KMS-11 (cell line): ENCODE results near the gene TMEM204.

Experiments used
- H2AFZ ChIP-seq: fragments of 200-600 bp; sonication (generic); 2 replicates; pipeline ENCODE4 v1.6.1; 2016; ENCODE audit warnings: antibody characterized with exemption, mixed run types, low read depth
- H3K27ac ChIP-seq: fragments of 200-600 bp; sonication (generic); 2 replicates; pipeline ENCODE4 v1.6.1; 2016; ENCODE audit warnings: mild to moderate bottlenecking, mixed run types
- H3K27me3 ChIP-seq: fragments of 200-600 bp; sonication (generic); 2 replicates; pipeline ENCODE4 v1.6.1; 2017; ENCODE audit warnings: mild to moderate bottlenecking, low read depth, mixed run types, moderate library complexity; ENCODE audit not compliant: insufficient read depth
- H3K36me3 ChIP-seq: fragments of 200-600 bp; sonication (generic); 2 replicates; pipeline ENCODE4 v1.6.1; 2017; ENCODE audit warnings: mild to moderate bottlenecking, mixed run types; ENCODE audit not compliant: insufficient read depth
- H3K4me1 ChIP-seq: fragments of 200-600 bp; sonication (generic); 2 replicates; pipeline ENCODE4 v1.6.1; 2016; ENCODE audit warnings: mild to moderate bottlenecking, low read depth, mixed run types; ENCODE audit not compliant: poor library complexity, severe bottlenecking
- H3K4me2 ChIP-seq: fragments of 200-600 bp; sonication (generic); 2 replicates; pipeline ENCODE4 v1.7.0; 2016; ENCODE audit warnings: mild to moderate bottlenecking, mixed run types
- H3K4me3 ChIP-seq: fragments of 200-600 bp; sonication (generic); IDR thresholded peaks from 2 replicates; pipeline ENCODE4 v1.6.1; 2017; ENCODE audit warnings: low read depth, low read length, mixed read lengths; ENCODE audit not compliant: insufficient read depth
- H3K79me2 ChIP-seq: fragments of 200-600 bp; sonication (generic); 2 replicates; pipeline ENCODE4 v1.6.1; 2016; ENCODE audit warnings: low read depth, mixed run types; ENCODE audit not compliant: insufficient read depth
- H3K9ac ChIP-seq: fragments of 200-600 bp; sonication (generic); 2 replicates; pipeline ENCODE4 v1.6.1; 2016; ENCODE audit warnings: mild to moderate bottlenecking, mixed run types
- H4K20me1 ChIP-seq: fragments of 200-600 bp; sonication (generic); 2 replicates; pipeline ENCODE4 v1.6.1; 2016; ENCODE audit warnings: mild to moderate bottlenecking, mixed run types; ENCODE audit not compliant: insufficient read depth
- CTCF ChIP-seq: fragments of 200-600 bp; sonication (generic); conservative IDR thresholded peaks from 2 replicates; pipeline ENCODE4 v1.6.1; 2017; ENCODE audit warnings: low read depth, mild to moderate bottlenecking, antibody characterized with exemption, low read length, moderate library complexity, mixed read lengths

TMEM204 gene

GRCh38 chr16:1579214-1579613 lies 45.7 kb downstream of the TMEM204 start:
- Histone ChIP-seq H3K36me3 (no peaks in the 10 kb centered on the region), H3K4me2 (no peak overlapping the region), H4K20me1 (no peaks in the 10 kb centered on the region), H3K27me3 (no peaks in the 10 kb centered on the region), H3K4me1 (no peaks in the 10 kb centered on the region), H2AFZ (no peak overlapping the region), H3K79me2 (no peaks in the 10 kb centered on the region), H3K27ac (no peak overlapping the region), H3K4me3 (no peak overlapping the region), H3K9ac (no peak overlapping the region)
- TF ChIP-seq CTCF: no peak

GRCh38 chr16:1580256-1580655 lies 46.8 kb downstream of the TMEM204 start:
- Histone ChIP-seq H3K4me3 (no peak overlapping the region), H4K20me1 (no peaks in the 10 kb centered on the region), H2AFZ (no peak overlapping the region), H3K79me2 (no peaks in the 10 kb centered on the region), H3K4me1 (no peaks in the 10 kb centered on the region), H3K4me2 (no peak overlapping the region), H3K27ac (no peak overlapping the region), H3K36me3 (no peaks in the 10 kb centered on the region), H3K9ac (no peak overlapping the region), H3K27me3 (no peaks in the 10 kb centered on the region)
- TF ChIP-seq CTCF: no peak

GRCh38 chr16:1580956-1581355 lies 47.5 kb downstream of the TMEM204 start:
- Histone ChIP-seq H3K9ac (no peak overlapping the region), H3K4me2 (no peak overlapping the region), H3K4me3 (no peak overlapping the region), H3K4me1 (no peaks in the 10 kb centered on the region), H3K79me2 (no peaks in the 10 kb centered on the region), H3K27me3 (no peaks in the 10 kb centered on the region), H3K36me3 (no peaks in the 10 kb centered on the region), H3K27ac (no peak overlapping the region), H2AFZ (no peak overlapping the region), H4K20me1 (no peaks in the 10 kb centered on the region)
- no peak for TF ChIP-seq CTCF

- H3K27me3 ChIP-seq: no peaks in the 10 kb centered on the region
- H3K36me3 ChIP-seq: no peaks in the 10 kb centered on the region
- H3K4me2 ChIP-seq: no peak overlapping the region
- no peak overlapping the region for H3K27ac ChIP-seq
- no peak overlapping the region for H3K9ac ChIP-seq
- H3K4me1 ChIP-seq: no peaks in the 10 kb centered on the region
- H2AFZ ChIP-seq: no peak overlapping the region
- no peaks in the 10 kb centered on the region for H4K20me1 ChIP-seq
- no peak overlapping the region for H3K4me3 ChIP-seq
- no peaks in the 10 kb centered on the region for H3K79me2 ChIP-seq
- TF ChIP-seq CTCF: no peak
Measured at GRCh38 chr16:1581804-1582203, 48.3 kb downstream of the TMEM204 start.

GRCh38 chr16:1583180-1583579 lies 49.7 kb downstream of the TMEM204 start:
- no peak overlapping the region for H2AFZ ChIP-seq
- H3K36me3 ChIP-seq: no peaks in the 10 kb centered on the region
- no peak overlapping the region for H3K9ac ChIP-seq
- H4K20me1 ChIP-seq: no peaks in the 10 kb centered on the region
- H3K4me1 ChIP-seq: no peaks in the 10 kb centered on the region
- no peak overlapping the region for H3K4me3 ChIP-seq
- no peak overlapping the region for H3K27ac ChIP-seq
- TF ChIP-seq CTCF: no peak
- no peaks in the 10 kb centered on the region for H3K79me2 ChIP-seq
- no peak overlapping the region for H3K4me2 ChIP-seq
- H3K27me3 ChIP-seq: no peaks in the 10 kb centered on the region
